H1 (cell line): ENCODE measurements around the gene GPR31.

Source experiments
- CTCF ChIP-seq, 3 experiments: IDR thresholded peaks; 1 replicate in 2 of 3; 2 replicates in 1 of 3; pipeline versions ENCODE4 v1.5.1 to v1.6.1; 2011; ENCODE audit warnings: low read length in 3 of 3, mild to moderate bottlenecking in 3 of 3, inconsistent platforms in 2 of 3, low read depth in 1 of 3, moderate library complexity in 1 of 3; ENCODE audit not compliant: insufficient read depth in 1 of 3; ENCODE audit errors: control extremely low read depth in 1 of 3
- EP300 ChIP-seq, 2 experiments: IDR thresholded peaks; 1 replicate in 1 of 2; 2 replicates in 1 of 2; pipeline ENCODE4 v1.6.1; 2011 to 2012; ENCODE audit warnings: low read depth in 2 of 2, low read length in 2 of 2, mild to moderate bottlenecking in 2 of 2, borderline replicate concordance in 1 of 2, inconsistent platforms in 1 of 2, moderate library complexity in 1 of 2
- EZH2 ChIP-seq: fragments of 200-600 bp; sonication (generic); IDR thresholded peaks from 2 replicates; pipeline ENCODE4 v1.7.1; 2012; ENCODE audit warnings: low read depth, mild to moderate bottlenecking, moderate library complexity, low read length, inconsistent platforms; ENCODE audit not compliant: severe bottlenecking
- HDAC6 ChIP-seq: IDR thresholded peaks from one replicate; pipeline ENCODE4 v1.7.1; 2012; ENCODE audit warnings: low read depth, mild to moderate bottlenecking, inconsistent platforms, low read length, moderate library complexity
- KDM5A ChIP-seq: fragments of 200-600 bp; IDR thresholded peaks from 2 replicates; pipeline ENCODE4 v1.7.1; 2012; ENCODE audit warnings: mild to moderate bottlenecking, low read length, inconsistent platforms, mixed read lengths
- PHF8 ChIP-seq: fragments of 200-600 bp; sonication (generic); conservative IDR thresholded peaks from 2 replicates; pipeline ENCODE4 v1.7.1; 2012; ENCODE audit warnings: low read depth, mild to moderate bottlenecking, inconsistent platforms, low read length, moderate library complexity
- POLR2A ChIP-seq, 2 experiments: IDR thresholded peaks; 1 replicate in 1 of 2; 2 replicates in 1 of 2; pipeline ENCODE4 v1.6.1; 2011; ENCODE audit warnings: low read depth in 2 of 2, low read length in 2 of 2, mild to moderate bottlenecking in 2 of 2; ENCODE audit errors: control extremely low read depth in 1 of 2
- POLR2AphosphoS5 ChIP-seq: IDR thresholded peaks from 2 replicates; pipeline ENCODE4 v1.6.1; 2011; ENCODE audit warnings: low read depth, low read length
- RXRA ChIP-seq: IDR thresholded peaks from 2 replicates; pipeline ENCODE4 v1.6.1; 2011; ENCODE audit warnings: low read depth, mild to moderate bottlenecking, low read length, moderate library complexity; ENCODE audit not compliant: insufficient read depth
- SP2 ChIP-seq: IDR thresholded peaks from 2 replicates; pipeline ENCODE4 v1.6.1; 2012; ENCODE audit warnings: mild to moderate bottlenecking, low read length, inconsistent platforms
- TAF1 ChIP-seq: IDR thresholded peaks from 2 replicates; pipeline ENCODE4 v1.6.1; 2011; ENCODE audit warnings: mild to moderate bottlenecking, low read depth, low read length

- no peak for TF ChIP-seq POLR2A (IDR thresholded peaks at IDR 0.05; ENCODE audit: control extremely low read depth in 1 of 2, low read depth in 2 of 2, low read length in 2 of 2)
- no peak for TF ChIP-seq CTCF (IDR thresholded peaks at IDR 0.05; ENCODE audit: control extremely low read depth in 1 of 3, insufficient read depth in 1 of 3, low read depth in 1 of 3, low read length in 3 of 3)
- no peak for TF ChIP-seq POLR2AphosphoS5
- no peak for TF ChIP-seq PHF8
- TF ChIP-seq EZH2: no peak
- no peak for TF ChIP-seq TAF1
- no peak for TF ChIP-seq SP2
- TF ChIP-seq KDM5A: no peak
- TF ChIP-seq RXRA: no peak
- TF ChIP-seq EP300 (IDR thresholded peaks at IDR 0.05; ENCODE audit: borderline replicate concordance in 1 of 2, low read depth in 2 of 2, low read length in 2 of 2): no peak
- TF ChIP-seq HDAC6: no peak
These were observed 4.9 kb downstream of the GPR31 start for GRCh38 chr6:167152862-167153261.
